Esophagus (tissue), 2 donors: ENCODE data around the gene TRAF1. TPM values are rescaled to one million over a fixed set of nuclear protein-coding genes. Genes with fewer than 3 reads are reported as not detected.

ENCODE experiments used
- H3K27ac ChIP-seq, 2 donors: one replicate each; pipeline ENCODE4 v1.5.1; 2013; ENCODE audit warnings: low read depth in 2 of 2, mild to moderate bottlenecking in 2 of 2, inconsistent platforms in 1 of 2, low read length in 1 of 2, moderate library complexity in 1 of 2
- H3K27me3 ChIP-seq, 2 donors: one replicate each; pipeline ENCODE4 v1.6.1; 2013; ENCODE audit warnings: low read length in 2 of 2, control low read depth in 1 of 2, mild to moderate bottlenecking in 1 of 2; ENCODE audit not compliant: insufficient read depth in 2 of 2, control insufficient read depth in 1 of 2
- H3K36me3 ChIP-seq, 2 donors: one replicate each; pipeline ENCODE4 v1.6.1; 2013; ENCODE audit warnings: low read length in 1 of 2; ENCODE audit not compliant: control insufficient read depth in 2 of 2, insufficient read depth in 2 of 2
- H3K4me1 ChIP-seq, 2 donors: one replicate each; pipeline ENCODE4 v1.6.1; 2013; ENCODE audit warnings: low read length in 1 of 2; ENCODE audit not compliant: control insufficient read depth in 2 of 2, insufficient read depth in 2 of 2
- H3K4me3 ChIP-seq, 2 donors: one replicate each; pipeline ENCODE4 v1.5.1; 2013; ENCODE audit warnings: low read length in 2 of 2, mild to moderate bottlenecking in 2 of 2, low read depth in 1 of 2, moderate library complexity in 1 of 2
- H3K9me3 ChIP-seq, 2 donors: one replicate each; pipeline ENCODE4 v1.6.1; 2013; ENCODE audit warnings: mild to moderate bottlenecking in 2 of 2, low read depth in 1 of 2, low read length in 1 of 2, moderate library complexity in 1 of 2; ENCODE audit not compliant: control insufficient read depth in 2 of 2, insufficient read depth in 1 of 2
- WGBS, 2 donors: extraction: QIAGEN DNeasy Blood & Tissue Kit; methylation state at CpG; one replicate each; pipeline ENCODE4 v1.1.7; 2013; 5-methylcytosine and 5-hydroxymethylcytosine counted together
- polyA plus RNA-seq, 2 donors: library from polyadenylated mRNA; stranded (reverse); fragments of 200-250 nt; gene quantifications; one replicate each; pipeline ENCODE4 v1.2.3, GENCODE V29; 2013
- donor health status: healthy with polysubstance abuse.
- donor health status: Bipolar disorder and iron deficiency.

Gene TRAF1
- polyA plus RNA-seq, 2 donors: 2.7 to 6.1 TPM

GRCh38 chr9:120874226-120875194 lies 52.1 kb downstream of the TRAF1 start:
- H3K27ac ChIP-seq: peak overlapping the region in 1 of 2 donors; percentile 98
- H3K4me1 ChIP-seq: peaks cover 3 to 21% of the 10 kb centered on the region in 2 donors
- WGBS, 2 donors: 88 to 93% methylated on average over 10 of the region's 10 CpGs
- peaks cover 3 to 4% of the 10 kb centered on the region in 2 donors for H3K36me3 ChIP-seq
- H3K4me3 ChIP-seq: no peak overlapping the region
- H3K9me3 ChIP-seq: peaks cover 0 to 2% of the 10 kb centered on the region in 2 donors
- H3K27me3 ChIP-seq: no peaks in the 10 kb centered on the region

- H3K4me1 ChIP-seq: peaks cover 3 to 19% of the 10 kb centered on the region in 2 donors
- peak overlapping the region; percentile 63 to 64 for H3K27ac ChIP-seq
- no peak overlapping the region for H3K4me3 ChIP-seq
- WGBS, 2 donors: 52 to 66% methylated on average over 4 of the region's 4 CpGs
- no peaks in the 10 kb centered on the region for H3K27me3 ChIP-seq
- H3K36me3 ChIP-seq: peaks cover 3 to 4% of the 10 kb centered on the region in 2 donors
- H3K9me3 ChIP-seq: peaks cover 0 to 2% of the 10 kb centered on the region in 2 donors
Measured at GRCh38 chr9:120873512-120873911, 53.1 kb downstream of the TRAF1 start.

GRCh38 chr9:120872791-120873502 lies 53.6 kb downstream of the TRAF1 start:
- WGBS, 2 donors: 75 to 76% methylated on average over 3 of the region's 3 CpGs
- H3K36me3 ChIP-seq: peaks cover 3 to 4% of the 10 kb centered on the region in 2 donors
- H3K4me3 ChIP-seq: no peak overlapping the region
- no peaks in the 10 kb centered on the region for H3K27me3 ChIP-seq
- H3K9me3 ChIP-seq: peaks cover 0 to 2% of the 10 kb centered on the region in 2 donors
- peak overlapping the region; percentile 63 to 64 for H3K27ac ChIP-seq
- H3K4me1 ChIP-seq: peaks cover 0 to 19% of the 10 kb centered on the region in 2 donors

GRCh38 chr9:120870206-120870605 lies 56.4 kb downstream of the TRAF1 start:
- peak overlapping the region in 1 of 2 donors; percentile 96 for H3K27ac ChIP-seq
- no peaks in the 10 kb centered on the region for H3K27me3 ChIP-seq
- peaks cover 8 to 16% of the 10 kb centered on the region in 2 donors for H3K36me3 ChIP-seq
- H3K4me1 ChIP-seq: peaks cover 2 to 9% of the 10 kb centered on the region in 2 donors
- H3K4me3 ChIP-seq: no peak overlapping the region
- H3K9me3 ChIP-seq: peaks cover 0 to 2% of the 10 kb centered on the region in 2 donors
- WGBS, 2 donors: 87 to 90% methylated on average over 9 of the region's 9 CpGs

GRCh38 chr9:120869726-120870125 lies 56.9 kb downstream of the TRAF1 start:
- Histone ChIP-seq H3K9me3 (peaks cover 0 to 2% of the 10 kb centered on the region in 2 donors), H3K36me3 (peaks cover 8 to 17% of the 10 kb centered on the region in 2 donors), H3K27ac (peak overlapping the region; percentile 92 to 96), H3K4me1 (peaks cover 2 to 9% of the 10 kb centered on the region in 2 donors), H3K27me3 (no peaks in the 10 kb centered on the region), H3K4me3 (no peak overlapping the region)
- 81 to 87% methylated on average over 10 of the region's 10 CpGs for WGBS, 2 donors

GRCh38 chr9:120869360-120869687 lies 57.3 kb downstream of the TRAF1 start:
- H3K27ac ChIP-seq: peak overlapping the region; percentile 92 to 96
- peaks cover 0 to 2% of the 10 kb centered on the region in 2 donors for H3K9me3 ChIP-seq
- H3K4me3 ChIP-seq: peak overlapping the region; percentile 56 to 62
- H3K36me3 ChIP-seq: peaks cover 8 to 17% of the 10 kb centered on the region in 2 donors
- H3K4me1 ChIP-seq: peaks cover 2 to 9% of the 10 kb centered on the region in 2 donors
- no peaks in the 10 kb centered on the region for H3K27me3 ChIP-seq
- WGBS, 2 donors: 29 to 30% methylated on average over 10 of the region's 10 CpGs

- H3K36me3 ChIP-seq: peaks cover 8 to 17% of the 10 kb centered on the region in 2 donors
- WGBS, 2 donors: 3% methylated on average over 43 to 52 of the region's 52 CpGs
- H3K4me1 ChIP-seq: peaks cover 2 to 9% of the 10 kb centered on the region in 2 donors
- H3K27ac ChIP-seq: peak overlapping the region; percentile 92 to 96
- H3K27me3 ChIP-seq: no peaks in the 10 kb centered on the region
- peak overlapping the region; percentile 56 to 62 for H3K4me3 ChIP-seq
- peaks cover 0 to 2% of the 10 kb centered on the region in 2 donors for H3K9me3 ChIP-seq
Measured at GRCh38 chr9:120868676-120869359, 57.8 kb downstream of the TRAF1 start.

- H3K27ac ChIP-seq: peak overlapping the region; percentile 84 to 85
- H3K9me3 ChIP-seq: peaks cover 0 to 2% of the 10 kb centered on the region in 2 donors
- H3K4me3 ChIP-seq: peak overlapping the region; percentile 12
- H3K27me3 ChIP-seq: no peaks in the 10 kb centered on the region
- WGBS, 2 donors: 10 to 15% methylated on average over 11 of the region's 11 CpGs
- peaks cover 10 to 21% of the 10 kb centered on the region in 2 donors for H3K36me3 ChIP-seq
- peaks cover 2 to 9% of the 10 kb centered on the region in 2 donors for H3K4me1 ChIP-seq
Measured at GRCh38 chr9:120868339-120868675, 58.3 kb downstream of the TRAF1 start.
